ENCODE data around the gene L1CAM. TPM values are rescaled to one million over a fixed set of nuclear protein-coding genes. Genes with fewer than 3 reads are reported as not detected.
A peak's percentile ranks its signal among the peaks of the same experiment; 100 is the strongest.

The L1CAM gene
- total and polyA plus RNA-seq, 7 donors, result 2.4 to 30.2 (median 15.5) TPM; not detected in 1

DNA sequence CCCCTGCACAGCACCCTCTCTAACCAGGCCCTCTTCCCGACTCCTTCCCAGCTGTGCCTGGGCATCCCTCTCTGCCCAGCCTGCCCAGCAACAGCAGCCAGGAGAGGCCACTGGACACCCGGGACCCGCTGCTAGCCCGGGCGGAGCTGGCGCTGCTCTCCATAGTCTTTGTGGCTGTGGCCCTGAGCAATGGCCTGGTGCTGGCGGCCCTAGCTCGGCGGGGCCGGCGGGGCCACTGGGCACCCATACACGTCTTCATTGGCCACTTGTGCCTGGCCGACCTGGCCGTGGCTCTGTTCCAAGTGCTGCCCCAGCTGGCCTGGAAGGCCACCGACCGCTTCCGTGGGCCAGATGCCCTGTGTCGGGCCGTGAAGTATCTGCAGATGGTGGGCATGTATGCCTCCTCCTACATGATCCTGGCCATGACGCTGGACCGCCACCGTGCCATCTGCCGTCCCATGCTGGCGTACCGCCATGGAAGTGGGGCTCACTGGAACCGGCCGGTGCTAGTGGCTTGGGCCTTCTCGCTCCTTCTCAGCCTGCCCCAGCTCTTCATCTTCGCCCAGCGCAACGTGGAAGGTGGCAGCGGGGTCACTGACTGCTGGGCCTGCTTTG, 19.6 kb upstream of the L1CAM start:
- WGBS, 2 donors, result 83 to 91% methylated on average over 32 of the region's 32 CpGs
- Histone ChIP-seq H3K4me3 (no peak overlapping the region), H3K36me3 (no peaks in the 10 kb centered on the region), H3K4me1 (peaks cover 0 to 15% (median 3%) of the 10 kb centered on the region in 4 donors), H3K27me3 (peaks cover 0 to 4% (median 0%) of the 10 kb centered on the region in 3 donors), H3K27ac (no peak overlapping the region), H3K9me3 (no peaks in the 10 kb centered on the region)
- intact Hi-C loops (cut with DNase I), result no loop called here
- no peak for DNase-seq
- TF ChIP-seq, protein P1, sequence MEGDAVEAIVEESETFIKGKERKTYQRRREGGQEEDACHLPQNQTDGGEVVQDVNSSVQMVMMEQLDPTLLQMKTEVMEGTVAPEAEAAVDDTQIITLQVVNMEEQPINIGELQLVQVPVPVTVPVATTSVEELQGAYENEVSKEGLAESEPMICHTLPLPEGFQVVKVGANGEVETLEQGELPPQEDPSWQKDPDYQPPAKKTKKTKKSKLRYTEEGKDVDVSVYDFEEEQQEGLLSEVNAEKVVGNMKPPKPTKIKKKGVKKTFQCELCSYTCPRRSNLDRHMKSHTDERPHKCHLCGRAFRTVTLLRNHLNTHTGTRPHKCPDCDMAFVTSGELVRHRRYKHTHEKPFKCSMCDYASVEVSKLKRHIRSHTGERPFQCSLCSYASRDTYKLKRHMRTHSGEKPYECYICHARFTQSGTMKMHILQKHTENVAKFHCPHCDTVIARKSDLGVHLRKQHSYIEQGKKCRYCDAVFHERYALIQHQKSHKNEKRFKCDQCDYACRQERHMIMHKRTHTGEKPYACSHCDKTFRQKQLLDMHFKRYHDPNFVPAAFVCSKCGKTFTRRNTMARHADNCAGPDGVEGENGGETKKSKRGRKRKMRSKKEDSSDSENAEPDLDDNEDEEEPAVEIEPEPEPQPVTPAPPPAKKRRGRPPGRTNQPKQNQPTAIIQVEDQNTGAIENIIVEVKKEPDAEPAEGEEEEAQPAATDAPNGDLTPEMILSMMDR (IDR thresholded peaks at IDR 0.05), result no peak
- TF ChIP-seq POLR2A (IDR thresholded peaks at IDR 0.05), result no peak

DNA sequence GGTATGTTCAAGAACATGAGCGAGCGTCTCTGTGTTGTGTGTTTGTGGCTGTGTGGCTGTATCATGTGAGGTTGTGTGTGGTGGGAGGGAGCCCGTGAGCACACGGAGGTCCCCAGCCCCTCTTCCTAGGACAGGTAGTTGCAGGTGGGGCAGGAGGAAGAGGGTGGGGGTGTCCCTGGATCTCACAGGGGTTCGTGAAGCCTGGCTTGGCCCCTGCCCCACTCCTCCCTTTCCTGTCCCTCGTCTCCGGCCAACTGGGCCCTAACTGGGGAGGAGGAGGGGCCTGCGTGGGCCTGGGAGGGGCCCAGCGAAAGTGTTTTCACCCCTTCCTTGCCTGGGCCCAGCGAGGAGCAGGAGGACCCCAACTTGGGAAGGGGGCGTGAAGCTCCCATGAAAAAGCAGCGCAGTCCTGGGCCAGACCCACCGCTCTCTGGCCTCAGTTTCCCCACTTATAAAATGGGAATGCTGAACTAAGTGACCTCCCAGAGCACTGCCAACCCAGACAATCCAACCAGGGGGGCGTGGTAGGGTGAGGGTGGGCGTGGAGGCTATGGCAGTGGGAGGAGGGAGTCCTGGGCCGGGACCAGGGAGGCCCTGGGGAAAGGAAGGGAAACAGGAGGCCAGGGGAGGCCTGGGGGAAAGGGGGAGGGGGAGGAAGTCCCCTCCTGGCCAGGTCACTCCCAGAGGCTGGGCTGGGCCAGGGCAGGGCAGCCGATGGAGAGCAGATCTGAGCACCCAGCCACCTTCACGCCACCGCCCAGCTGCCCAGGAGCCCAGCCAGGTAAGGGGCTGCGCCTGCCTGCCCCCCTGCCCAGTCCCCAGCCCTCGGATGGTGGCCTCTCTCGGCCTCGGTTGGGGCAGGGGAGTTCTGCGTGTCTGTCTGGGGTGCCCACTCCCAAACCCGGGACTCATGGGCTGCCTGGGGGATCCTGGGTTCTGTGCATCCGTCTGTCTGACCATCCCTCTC, 18.3 kb upstream of the L1CAM start, which contains the start of gene AVPR2:
TSS of gene AVPR2 (plus strand) at position 683 of the 967 bp plus-strand sequence. CDS start 473 bp downstream, outside the sequence.
- WGBS, 2 donors, result 32 to 33% methylated on average over 26 of the region's 26 CpGs
- Histone ChIP-seq H3K4me1 (peaks cover 0 to 15% (median 5%) of the 10 kb centered on the region in 4 donors), H3K27me3 (peaks cover 0 to 4% (median 0%) of the 10 kb centered on the region in 3 donors), H3K27ac (peak within 1 kb of the TSS; percentile 2 to 47 (median 22)), H3K4me3 (peak within 1 kb of the TSS in 1 of 4 donors; percentile 1), H3K36me3 (no peaks in the 10 kb centered on the region), H3K9me3 (no peaks in the 10 kb centered on the region)
- intact Hi-C loops (cut with DNase I), result no loop called here
- DNase-seq, result no peak
- TF ChIP-seq POLR2A (IDR thresholded peaks at IDR 0.05) (no peak), EP300 (IDR thresholded peaks at IDR 0.05) (no peak), POLR2AphosphoS5 (IDR thresholded peaks at IDR 0.05) (no peak)
- TF ChIP-seq, protein P1 (IDR thresholded peaks at IDR 0.05), result no peak

DNA sequence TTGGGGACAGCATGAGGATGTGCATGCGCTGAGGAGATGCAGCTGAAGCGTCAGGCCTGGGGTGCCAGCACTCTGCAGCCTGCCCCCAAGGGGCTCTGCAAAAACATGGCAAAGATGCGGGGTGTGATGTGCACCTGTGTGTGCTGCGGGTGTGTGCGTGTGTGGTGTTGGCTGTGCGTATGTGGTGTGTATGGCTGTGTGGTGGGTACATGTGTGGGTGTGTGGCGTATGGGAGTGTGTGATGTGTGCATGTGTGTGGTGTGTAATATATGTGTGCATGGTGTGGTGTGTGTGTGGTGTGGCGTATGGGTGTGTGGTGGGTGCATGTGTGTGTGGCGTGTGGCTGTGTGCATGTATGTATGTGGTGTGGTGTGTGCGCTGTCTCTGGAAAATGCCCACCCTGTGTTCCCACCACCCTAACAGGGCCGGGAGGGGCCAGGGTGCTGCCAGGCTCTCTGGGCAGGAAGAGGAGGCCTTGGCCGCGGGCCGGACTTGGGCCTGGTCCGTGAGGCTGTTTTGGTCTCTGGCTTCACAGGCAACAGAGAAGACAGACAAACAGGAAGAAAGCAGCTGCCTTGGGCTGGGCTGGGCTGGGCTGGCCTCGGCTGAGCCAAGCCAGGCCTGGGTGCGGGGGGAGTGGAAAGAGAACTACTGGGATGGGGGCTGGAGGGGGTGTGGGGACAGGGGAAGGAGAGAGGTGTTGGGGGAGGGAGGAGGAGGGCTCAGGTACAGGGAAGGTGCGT, 17.4 kb upstream of the L1CAM start:
- no peak for TF ChIP-seq POLR2AphosphoS5 (IDR thresholded peaks at IDR 0.05)
- TF ChIP-seq, protein P1 (IDR thresholded peaks at IDR 0.05), result no peak
- TF ChIP-seq POLR2A (IDR thresholded peaks at IDR 0.05), result no peak
- TF ChIP-seq EP300 (IDR thresholded peaks at IDR 0.05), result no peak
- no peaks in the 10 kb centered on the region for H3K36me3 ChIP-seq
- peak overlapping the region; percentile 2 to 47 (median 22) for H3K27ac ChIP-seq
- H3K27me3 ChIP-seq, result peaks cover 0 to 4% (median 0%) of the 10 kb centered on the region in 3 donors
- H3K4me1 ChIP-seq, result peaks cover 0 to 15% (median 5%) of the 10 kb centered on the region in 4 donors
- H3K4me3 ChIP-seq, result no peak overlapping the region
- 44 to 50% methylated on average over 18 of the region's 18 CpGs for WGBS, 2 donors
- intact Hi-C loops (cut with DNase I), result no loop called here
- no peaks in the 10 kb centered on the region for H3K9me3 ChIP-seq
- DNase-seq, result no peak

DNA sequence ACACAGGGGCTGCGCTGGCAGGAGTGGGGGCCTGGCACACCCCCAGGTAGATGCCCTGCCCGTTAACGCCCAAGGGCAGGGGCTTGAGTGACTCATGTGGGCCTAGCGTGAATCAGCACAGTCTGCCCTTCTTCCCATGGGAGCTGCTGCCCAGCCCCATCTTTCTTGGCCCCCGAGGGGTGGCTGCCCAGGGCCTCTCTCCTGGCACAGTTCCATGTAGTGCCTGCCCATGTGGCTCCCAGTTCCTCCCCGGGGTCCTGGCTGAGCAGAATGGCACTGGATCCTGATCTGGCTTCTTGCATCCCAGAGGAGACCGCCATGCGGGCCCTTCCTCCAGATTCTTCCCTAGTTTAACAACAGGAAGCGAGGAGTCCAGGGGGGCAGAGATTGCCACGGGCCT, 16.4 kb upstream of the L1CAM start:
- DNase-seq, result no peak
- 71% methylated on average over 10 of the region's 10 CpGs for WGBS, 2 donors

More for the DNA sequence above, 16.4 kb upstream of the L1CAM start:
- intact Hi-C loops (cut with DNase I), result no loop called here
- Histone ChIP-seq H3K4me3 (no peak overlapping the region), H3K9me3 (no peaks in the 10 kb centered on the region), H3K36me3 (no peaks in the 10 kb centered on the region), H3K27me3 (no peaks in the 10 kb centered on the region), H3K4me1 (peaks cover 0 to 15% (median 5%) of the 10 kb centered on the region in 4 donors), H3K27ac (no peak overlapping the region)
- TF ChIP-seq, protein P1 (IDR thresholded peaks at IDR 0.05), result no peak
- TF ChIP-seq POLR2AphosphoS5 (IDR thresholded peaks at IDR 0.05) (no peak), POLR2A (IDR thresholded peaks at IDR 0.05) (no peak), EP300 (IDR thresholded peaks at IDR 0.05) (no peak)
